ENCODE data around the gene PECR.

PECR gene

GRCh38 chr2:216059233-216059834 is 22.3 kb downstream of the PECR start:
- no peaks in the 10 kb centered on the region for H3K9me3 ChIP-seq
- no peak overlapping the region for H3K27ac ChIP-seq
- peaks cover 45% of the 10 kb centered on the region for H3K36me3 ChIP-seq
- no peak overlapping the region for H3K4me3 ChIP-seq (ENCODE audit: low read depth in 1 of 2, low read length in 1 of 2)
- peaks cover 18% of the 10 kb centered on the region in 2 experiments for H3K4me1 ChIP-seq (ENCODE audit: control insufficient read depth in 1 of 2, insufficient read depth in 1 of 2, low read depth in 1 of 2, low read length in 1 of 2)
- no peaks in the 10 kb centered on the region for H3K27me3 ChIP-seq
- no peak for TF ChIP-seq CTCF (IDR thresholded peaks at IDR 0.05)

- H3K27me3 ChIP-seq: no peaks in the 10 kb centered on the region
- TF ChIP-seq CTCF (IDR thresholded peaks at IDR 0.05): no peak
Observed at GRCh38 chr2:216057688-216058193, 23.9 kb downstream of the PECR start.

GRCh38 chr2:216056739-216057138 is 24.9 kb downstream of the PECR start:
- H3K9me3 ChIP-seq: no peaks in the 10 kb centered on the region
- peak overlapping the region; percentile 83 for H3K27ac ChIP-seq
- no peak overlapping the region for H3K4me3 ChIP-seq (ENCODE audit: low read depth in 1 of 2, low read length in 1 of 2)
- no peaks in the 10 kb centered on the region for H3K27me3 ChIP-seq
- H3K4me1 ChIP-seq (ENCODE audit: control insufficient read depth in 1 of 2, insufficient read depth in 1 of 2, low read depth in 1 of 2, low read length in 1 of 2): peaks cover 18% of the 10 kb centered on the region in 2 experiments
- H3K36me3 ChIP-seq: peaks cover 20% of the 10 kb centered on the region
- no peak for TF ChIP-seq CTCF (IDR thresholded peaks at IDR 0.05)

More at GRCh38 chr2:216057688-216058193, 23.9 kb downstream of the PECR start:
- Histone ChIP-seq H3K27ac (peak overlapping the region; percentile 83), H3K9me3 (no peaks in the 10 kb centered on the region), H3K4me3 (ENCODE audit: low read depth in 1 of 2, low read length in 1 of 2) (peak overlapping the region; percentile 39 to 45), H3K36me3 (peaks cover 30% of the 10 kb centered on the region), H3K4me1 (ENCODE audit: control insufficient read depth in 1 of 2, insufficient read depth in 1 of 2, low read depth in 1 of 2, low read length in 1 of 2) (peaks cover 18% of the 10 kb centered on the region in 2 experiments)

GRCh38 chr2:216055680-216056079 is 25.9 kb downstream of the PECR start:
- no peaks in the 10 kb centered on the region for H3K27me3 ChIP-seq
- no peak overlapping the region for H3K4me3 ChIP-seq (ENCODE audit: low read depth in 1 of 2, low read length in 1 of 2)
- TF ChIP-seq CTCF (IDR thresholded peaks at IDR 0.05): no peak
- peaks cover 22% of the 10 kb centered on the region for H3K36me3 ChIP-seq
- peaks cover 18% of the 10 kb centered on the region in 2 experiments for H3K4me1 ChIP-seq (ENCODE audit: control insufficient read depth in 1 of 2, insufficient read depth in 1 of 2, low read depth in 1 of 2, low read length in 1 of 2)
- H3K27ac ChIP-seq: no peak overlapping the region
- H3K9me3 ChIP-seq: no peaks in the 10 kb centered on the region

GRCh38 chr2:216052420-216052819 is 29.2 kb downstream of the PECR start:
- peaks cover 41% of the 10 kb centered on the region for H3K36me3 ChIP-seq
- no peaks in the 10 kb centered on the region for H3K9me3 ChIP-seq
- H3K27ac ChIP-seq: no peak overlapping the region
- peaks cover 5 to 6% of the 10 kb centered on the region in 2 experiments for H3K4me1 ChIP-seq (ENCODE audit: control insufficient read depth in 1 of 2, insufficient read depth in 1 of 2, low read depth in 1 of 2, low read length in 1 of 2)
- TF ChIP-seq CTCF (IDR thresholded peaks at IDR 0.05): no peak
- H3K27me3 ChIP-seq: no peaks in the 10 kb centered on the region
- H3K4me3 ChIP-seq (ENCODE audit: low read depth in 1 of 2, low read length in 1 of 2): no peak overlapping the region

All from neutrophil (primary cell).